WERI-Rb-1 (cell line): ENCODE results near the gene RFPL3.

Experiments used
- DNase-seq: peaks from one replicate; pipeline ENCODE4 v3.0.0-alpha.2; 2020
- H3K27ac ChIP-seq: fragments of 250-450 bp; sonication (Bioruptor Pico); 2 replicates; pipeline ENCODE4 v1.5.1; 2020; ENCODE audit warnings: mild to moderate bottlenecking, moderate library complexity
- H3K27me3 ChIP-seq: fragments of 250-450 bp; sonication (Bioruptor Pico); 2 replicates; pipeline ENCODE4 v1.5.1; 2021; ENCODE audit warnings: mild to moderate bottlenecking, low read depth, moderate library complexity; ENCODE audit not compliant: insufficient read depth, severe bottlenecking
- H3K36me3 ChIP-seq: fragments of 250-450 bp; sonication (Bioruptor Pico); 2 replicates; pipeline ENCODE4 v1.5.1; 2020; ENCODE audit warnings: mild to moderate bottlenecking, moderate library complexity
- H3K4me3 ChIP-seq: 2 replicates; pipeline ENCODE4 v1.5.1; 2011; ENCODE audit warnings: low read depth, mild to moderate bottlenecking, control low read depth, low read length
- H3K9me3 ChIP-seq: fragments of 250-450 bp; sonication (Bioruptor Pico); 2 replicates; pipeline ENCODE4 v1.5.1; 2021; ENCODE audit warnings: mild to moderate bottlenecking, moderate library complexity; ENCODE audit not compliant: severe bottlenecking
- CTCF ChIP-seq: IDR thresholded peaks from 2 replicates; pipeline ENCODE4 v1.5.1; 2011; ENCODE audit warnings: low read depth, mild to moderate bottlenecking, control low read depth, inconsistent platforms, low read length

RFPL3 gene

GRCh38 chr22:32364210-32364609 is 6.5 kb downstream of the RFPL3 start:
- no peak for DNase-seq
- H3K9me3 ChIP-seq, result no peaks in the 10 kb centered on the region
- TF ChIP-seq CTCF, result no peak
- no peaks in the 10 kb centered on the region for H3K36me3 ChIP-seq
- no peaks in the 10 kb centered on the region for H3K27me3 ChIP-seq
- no peak overlapping the region for H3K4me3 ChIP-seq
- H3K27ac ChIP-seq, result no peak overlapping the region

- Histone ChIP-seq H3K9me3 (no peaks in the 10 kb centered on the region), H3K36me3 (no peaks in the 10 kb centered on the region), H3K27me3 (no peaks in the 10 kb centered on the region), H3K27ac (no peak overlapping the region), H3K4me3 (no peak overlapping the region)
- no peak for TF ChIP-seq CTCF
- DNase-seq, result no peak
Observed at GRCh38 chr22:32375678-32376450, 18.2 kb downstream of the RFPL3 start.

- no peak for DNase-seq
- no peak for TF ChIP-seq CTCF
- H3K4me3 ChIP-seq, result no peak overlapping the region
- H3K9me3 ChIP-seq, result no peaks in the 10 kb centered on the region
- H3K36me3 ChIP-seq, result no peaks in the 10 kb centered on the region
- no peaks in the 10 kb centered on the region for H3K27me3 ChIP-seq
- no peak overlapping the region for H3K27ac ChIP-seq
Observed at GRCh38 chr22:32376681-32377080, 19.0 kb downstream of the RFPL3 start.

- H3K36me3 ChIP-seq, result no peaks in the 10 kb centered on the region
- no peak overlapping the region for H3K4me3 ChIP-seq
- peak; percentile 73 for DNase-seq
- peak; percentile 90 for TF ChIP-seq CTCF
- no peaks in the 10 kb centered on the region for H3K9me3 ChIP-seq
- H3K27ac ChIP-seq, result no peak overlapping the region
- H3K27me3 ChIP-seq, result no peaks in the 10 kb centered on the region
Observed at GRCh38 chr22:32378707-32379272, 21.1 kb downstream of the RFPL3 start.

- Histone ChIP-seq H3K36me3 (no peaks in the 10 kb centered on the region; the same call in 1 of the 2 replicates), H3K27me3 (no peaks in the 10 kb centered on the region), H3K4me3 (no peak overlapping the region), H3K27ac (no peak overlapping the region), H3K9me3 (no peaks in the 10 kb centered on the region)
- no peak for TF ChIP-seq CTCF
- DNase-seq, result no peak
Observed at GRCh38 chr22:32380991-32381390, 23.3 kb downstream of the RFPL3 start.
